Mesenchymal stem cell (in vitro differentiated cells and primary cell): ENCODE data around the gene NRXN3.

Source experiments
- DNase-seq: peaks from one replicate; pipeline ENCODE4 v3.0.0-alpha.2; 2013
- H2AFZ ChIP-seq: one replicate; pipeline ENCODE4 v1.6.1; 2013; ENCODE audit warnings: low read depth, mild to moderate bottlenecking, control low read depth, inconsistent platforms, low read length, moderate library complexity
- H2AK5ac ChIP-seq: 2 replicates; pipeline ENCODE4 v1.6.1; 2013; ENCODE audit warnings: low read length, moderate library complexity, mild to moderate bottlenecking, inconsistent platforms; ENCODE audit not compliant: severe bottlenecking
- H2BK120ac ChIP-seq: one replicate; pipeline ENCODE4 v1.6.1; 2013; ENCODE audit warnings: low read depth, mild to moderate bottlenecking, inconsistent platforms, low read length, moderate library complexity
- H2BK12ac ChIP-seq, 2 experiments: one replicate each; pipeline ENCODE4 v1.6.1; 2013; ENCODE audit warnings: inconsistent platforms in 2 of 2, low read length in 2 of 2, mild to moderate bottlenecking in 2 of 2, moderate library complexity in 2 of 2, control low read depth in 1 of 2
- H2BK15ac ChIP-seq: one replicate; pipeline ENCODE4 v1.6.1; 2013; ENCODE audit warnings: mild to moderate bottlenecking, low read depth, inconsistent platforms; ENCODE audit not compliant: poor library complexity, severe bottlenecking
- H2BK5ac ChIP-seq: 2 replicates; pipeline ENCODE4 v1.6.1; 2013; ENCODE audit warnings: low read depth, mild to moderate bottlenecking, low read length, control low read depth, inconsistent platforms; ENCODE audit not compliant: poor library complexity, severe bottlenecking
- H3K14ac ChIP-seq, 2 experiments: one replicate each; pipeline ENCODE4 v1.6.1; 2013; ENCODE audit warnings: inconsistent platforms in 2 of 2, low read length in 2 of 2, control low read depth in 1 of 2, mild to moderate bottlenecking in 1 of 2, moderate library complexity in 1 of 2
- H3K18ac ChIP-seq, 2 experiments: one replicate each; pipeline ENCODE4 v1.6.1; 2013; ENCODE audit warnings: inconsistent platforms in 2 of 2, low read length in 2 of 2, control low read depth in 1 of 2, low read depth in 1 of 2, mild to moderate bottlenecking in 1 of 2
- H3K23ac ChIP-seq, 2 experiments: one replicate each; pipeline ENCODE4 v1.6.1; 2013; ENCODE audit warnings: inconsistent platforms in 2 of 2, low read length in 2 of 2, mild to moderate bottlenecking in 2 of 2, moderate library complexity in 2 of 2, control low read depth in 1 of 2
- H3K27ac ChIP-seq: 2 replicates; pipeline ENCODE4 v1.5.1; 2013; ENCODE audit warnings: mild to moderate bottlenecking, moderate library complexity, low read length, control low read depth, inconsistent platforms; ENCODE audit not compliant: poor library complexity, severe bottlenecking
- H3K27me3 ChIP-seq, 2 experiments: 2 replicates each; pipeline versions ENCODE4 v1.6.1 to v1.7.0; 2013; ENCODE audit warnings: low read length in 2 of 2, mild to moderate bottlenecking in 2 of 2, moderate library complexity in 2 of 2, control low read depth in 1 of 2, inconsistent platforms in 1 of 2; ENCODE audit not compliant: control insufficient read depth in 1 of 2, insufficient read depth in 1 of 2
- H3K36me3 ChIP-seq, 2 experiments: 2 replicates each; pipeline versions ENCODE4 v1.6.1 to v1.7.0; 2013; ENCODE audit warnings: low read length in 2 of 2, control low read depth in 1 of 2, inconsistent platforms in 1 of 2, low read depth in 1 of 2, mild to moderate bottlenecking in 1 of 2; ENCODE audit not compliant: insufficient read depth in 2 of 2, control insufficient read depth in 1 of 2
- H3K4ac ChIP-seq, 2 experiments: one replicate each; pipeline ENCODE4 v1.6.1; 2013; ENCODE audit warnings: inconsistent platforms in 2 of 2, low read length in 2 of 2, mild to moderate bottlenecking in 2 of 2, moderate library complexity in 2 of 2, control low read depth in 1 of 2, low read depth in 1 of 2
- H3K4me1 ChIP-seq: 2 replicates; pipeline ENCODE4 v1.6.1; 2013; ENCODE audit warnings: low read depth, low read length, control low read depth; ENCODE audit not compliant: control insufficient read depth, insufficient read depth
- H3K4me2 ChIP-seq: 2 replicates; pipeline ENCODE4 v1.6.1; 2013; ENCODE audit warnings: low read length, mild to moderate bottlenecking, inconsistent platforms; ENCODE audit not compliant: poor library complexity, severe bottlenecking
- H3K4me3 ChIP-seq, 2 experiments: 2 replicates each; pipeline versions ENCODE4 v1.5.1 to v1.7.0; 2013; ENCODE audit warnings: low read length in 2 of 2, mild to moderate bottlenecking in 2 of 2, control low read depth in 1 of 2, low read depth in 1 of 2; ENCODE audit not compliant: insufficient read depth in 1 of 2
- H3K79me1 ChIP-seq: replicated peaks from 2 replicates; pipeline ENCODE4 v1.6.1; 2013; ENCODE audit warnings: mild to moderate bottlenecking, control low read depth, low read length, inconsistent platforms; ENCODE audit not compliant: poor library complexity, severe bottlenecking
- H3K9ac ChIP-seq: 2 replicates; pipeline ENCODE4 v1.7.0; 2013; ENCODE audit warnings: mild to moderate bottlenecking, low read length, moderate library complexity
- H3K9me3 ChIP-seq: 2 replicates; pipeline ENCODE4 v1.7.0; 2013; ENCODE audit warnings: mild to moderate bottlenecking, low read length; ENCODE audit not compliant: control insufficient read depth
- H4K8ac ChIP-seq: one replicate; pipeline ENCODE4 v1.6.1; 2013; ENCODE audit warnings: inconsistent platforms, mild to moderate bottlenecking, low read length, moderate library complexity
- H4K91ac ChIP-seq: one replicate; pipeline ENCODE4 v1.6.1; 2013; ENCODE audit warnings: mild to moderate bottlenecking, low read length, inconsistent platforms
- WGBS: methylation state at CpG from one replicate; pipeline ENCODE4 v1.1.7; 2013; ENCODE audit warnings: mixed read lengths; 5-methylcytosine and 5-hydroxymethylcytosine counted together

The NRXN3 gene

GRCh38 chr14:79482825-79483224 is 1312.7 kb downstream of the NRXN3 start:
- Histone ChIP-seq H2BK5ac (no peak overlapping the region), H2AK5ac (no peak overlapping the region), H3K14ac (no peak overlapping the region), H3K18ac (no peak overlapping the region), H3K23ac (no peak overlapping the region), H3K4me3 (no peak overlapping the region), H2BK12ac (no peak overlapping the region), H2BK15ac (no peak overlapping the region), H3K9me3 (no peaks in the 10 kb centered on the region), H3K4ac (no peak overlapping the region), H3K4me2 (no peak overlapping the region), H4K8ac (no peak overlapping the region), H3K4me1 (peaks cover 1% of the 10 kb centered on the region), H2AFZ (no peak overlapping the region), H4K91ac (no peak overlapping the region), H3K9ac (no peak overlapping the region), H3K79me1 (no peaks in the 10 kb centered on the region), H3K27ac (no peak overlapping the region), H3K36me3 (no peaks in the 10 kb centered on the region), H2BK120ac (no peak overlapping the region), H3K27me3 (no peaks in the 10 kb centered on the region)
- no CpG with 5 or more reads among the region's 1 CpG for WGBS
- no peak for DNase-seq

- WGBS, result 79% methylated on average over 5 of the region's 7 CpGs
These were observed 1313.6 kb downstream of the NRXN3 start for GRCh38 chr14:79483477-79484388.

GRCh38 chr14:79487632-79488031 is 1317.5 kb downstream of the NRXN3 start:
- Histone ChIP-seq H3K4ac (no peak overlapping the region), H3K23ac (no peak overlapping the region), H3K27me3 (no peaks in the 10 kb centered on the region), H2BK5ac (no peak overlapping the region), H2AFZ (no peak overlapping the region), H3K4me2 (no peak overlapping the region), H2BK15ac (no peak overlapping the region), H3K9me3 (no peaks in the 10 kb centered on the region), H4K91ac (no peak overlapping the region), H3K9ac (no peak overlapping the region), H3K36me3 (no peaks in the 10 kb centered on the region), H3K79me1 (no peaks in the 10 kb centered on the region), H2AK5ac (no peak overlapping the region), H3K4me1 (peaks cover 1% of the 10 kb centered on the region), H3K4me3 (no peak overlapping the region), H3K27ac (no peak overlapping the region), H2BK120ac (no peak overlapping the region), H4K8ac (no peak overlapping the region), H3K18ac (no peak overlapping the region), H2BK12ac (no peak overlapping the region), H3K14ac (no peak overlapping the region)
- no peak for DNase-seq
- WGBS, result 64% methylated on average over 1 of the region's 1 CpG

More at GRCh38 chr14:79483477-79484388, 1313.6 kb downstream of the NRXN3 start:
- Histone ChIP-seq H4K91ac (no peak overlapping the region), H3K4me3 (no peak overlapping the region), H3K9me3 (no peaks in the 10 kb centered on the region), H2BK120ac (no peak overlapping the region), H2AK5ac (no peak overlapping the region), H3K36me3 (no peaks in the 10 kb centered on the region), H3K9ac (no peak overlapping the region), H3K4ac (no peak overlapping the region), H3K27ac (no peak overlapping the region), H3K18ac (no peak overlapping the region), H3K4me1 (peaks cover 1% of the 10 kb centered on the region), H4K8ac (no peak overlapping the region), H3K27me3 (no peaks in the 10 kb centered on the region), H3K14ac (no peak overlapping the region), H2AFZ (no peak overlapping the region), H2BK15ac (no peak overlapping the region), H2BK5ac (no peak overlapping the region), H3K79me1 (no peaks in the 10 kb centered on the region), H3K4me2 (no peak overlapping the region), H2BK12ac (no peak overlapping the region), H3K23ac (no peak overlapping the region)
- DNase-seq, result peak; percentile 44

- Histone ChIP-seq H3K4ac (no peak overlapping the region), H3K18ac (no peak overlapping the region), H3K79me1 (no peaks in the 10 kb centered on the region), H3K23ac (no peak overlapping the region), H3K36me3 (no peaks in the 10 kb centered on the region), H3K4me1 (no peaks in the 10 kb centered on the region), H2AK5ac (no peak overlapping the region), H2BK120ac (no peak overlapping the region), H2AFZ (no peak overlapping the region), H2BK5ac (no peak overlapping the region), H2BK12ac (no peak overlapping the region), H3K4me2 (no peak overlapping the region), H3K9ac (no peak overlapping the region), H3K27ac (no peak overlapping the region), H4K91ac (no peak overlapping the region), H3K4me3 (no peak overlapping the region), H2BK15ac (no peak overlapping the region), H3K14ac (no peak overlapping the region), H3K27me3 (no peaks in the 10 kb centered on the region), H3K9me3 (no peaks in the 10 kb centered on the region), H4K8ac (no peak overlapping the region)
- DNase-seq, result no peak
- WGBS, result 80% methylated on average over 1 of the region's 1 CpG
These were observed 1321.0 kb downstream of the NRXN3 start for GRCh38 chr14:79491161-79491560.
